ENCODE data around the gene SEMA5B.

- TF ChIP-seq, protein P1, sequence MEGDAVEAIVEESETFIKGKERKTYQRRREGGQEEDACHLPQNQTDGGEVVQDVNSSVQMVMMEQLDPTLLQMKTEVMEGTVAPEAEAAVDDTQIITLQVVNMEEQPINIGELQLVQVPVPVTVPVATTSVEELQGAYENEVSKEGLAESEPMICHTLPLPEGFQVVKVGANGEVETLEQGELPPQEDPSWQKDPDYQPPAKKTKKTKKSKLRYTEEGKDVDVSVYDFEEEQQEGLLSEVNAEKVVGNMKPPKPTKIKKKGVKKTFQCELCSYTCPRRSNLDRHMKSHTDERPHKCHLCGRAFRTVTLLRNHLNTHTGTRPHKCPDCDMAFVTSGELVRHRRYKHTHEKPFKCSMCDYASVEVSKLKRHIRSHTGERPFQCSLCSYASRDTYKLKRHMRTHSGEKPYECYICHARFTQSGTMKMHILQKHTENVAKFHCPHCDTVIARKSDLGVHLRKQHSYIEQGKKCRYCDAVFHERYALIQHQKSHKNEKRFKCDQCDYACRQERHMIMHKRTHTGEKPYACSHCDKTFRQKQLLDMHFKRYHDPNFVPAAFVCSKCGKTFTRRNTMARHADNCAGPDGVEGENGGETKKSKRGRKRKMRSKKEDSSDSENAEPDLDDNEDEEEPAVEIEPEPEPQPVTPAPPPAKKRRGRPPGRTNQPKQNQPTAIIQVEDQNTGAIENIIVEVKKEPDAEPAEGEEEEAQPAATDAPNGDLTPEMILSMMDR (tag by site-specific recombination; IDR thresholded peaks at IDR 0.05), result no peak
- TF ChIP-seq, protein P2, sequence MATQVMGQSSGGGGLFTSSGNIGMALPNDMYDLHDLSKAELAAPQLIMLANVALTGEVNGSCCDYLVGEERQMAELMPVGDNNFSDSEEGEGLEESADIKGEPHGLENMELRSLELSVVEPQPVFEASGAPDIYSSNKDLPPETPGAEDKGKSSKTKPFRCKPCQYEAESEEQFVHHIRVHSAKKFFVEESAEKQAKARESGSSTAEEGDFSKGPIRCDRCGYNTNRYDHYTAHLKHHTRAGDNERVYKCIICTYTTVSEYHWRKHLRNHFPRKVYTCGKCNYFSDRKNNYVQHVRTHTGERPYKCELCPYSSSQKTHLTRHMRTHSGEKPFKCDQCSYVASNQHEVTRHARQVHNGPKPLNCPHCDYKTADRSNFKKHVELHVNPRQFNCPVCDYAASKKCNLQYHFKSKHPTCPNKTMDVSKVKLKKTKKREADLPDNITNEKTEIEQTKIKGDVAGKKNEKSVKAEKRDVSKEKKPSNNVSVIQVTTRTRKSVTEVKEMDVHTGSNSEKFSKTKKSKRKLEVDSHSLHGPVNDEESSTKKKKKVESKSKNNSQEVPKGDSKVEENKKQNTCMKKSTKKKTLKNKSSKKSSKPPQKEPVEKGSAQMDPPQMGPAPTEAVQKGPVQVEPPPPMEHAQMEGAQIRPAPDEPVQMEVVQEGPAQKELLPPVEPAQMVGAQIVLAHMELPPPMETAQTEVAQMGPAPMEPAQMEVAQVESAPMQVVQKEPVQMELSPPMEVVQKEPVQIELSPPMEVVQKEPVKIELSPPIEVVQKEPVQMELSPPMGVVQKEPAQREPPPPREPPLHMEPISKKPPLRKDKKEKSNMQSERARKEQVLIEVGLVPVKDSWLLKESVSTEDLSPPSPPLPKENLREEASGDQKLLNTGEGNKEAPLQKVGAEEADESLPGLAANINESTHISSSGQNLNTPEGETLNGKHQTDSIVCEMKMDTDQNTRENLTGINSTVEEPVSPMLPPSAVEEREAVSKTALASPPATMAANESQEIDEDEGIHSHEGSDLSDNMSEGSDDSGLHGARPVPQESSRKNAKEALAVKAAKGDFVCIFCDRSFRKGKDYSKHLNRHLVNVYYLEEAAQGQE (tag by site-specific recombination; IDR thresholded peaks at IDR 0.05), result no peak
- TF ChIP-seq ZNF777 (tag by site-specific recombination; IDR thresholded peaks at IDR 0.05; ENCODE audit: borderline replicate concordance), result no peak
- no peak for TF ChIP-seq ZNF555 (tag by site-specific recombination; conservative IDR thresholded peaks at IDR 0.05)
- TF ChIP-seq SP2 (tag by site-specific recombination; IDR thresholded peaks at IDR 0.05), result no peak
- TF ChIP-seq ZBTB7A (tag by site-specific recombination; IDR thresholded peaks at IDR 0.05; ENCODE audit: low read depth), result no peak
- TF ChIP-seq ZNF138 (tag by site-specific recombination; IDR thresholded peaks at IDR 0.05; ENCODE audit: borderline replicate concordance), result no peak
- no peak for TF ChIP-seq ZBTB11 (tag by site-specific recombination; conservative IDR thresholded peaks at IDR 0.05; ENCODE audit: low read depth)
- TF ChIP-seq, protein P3, sequence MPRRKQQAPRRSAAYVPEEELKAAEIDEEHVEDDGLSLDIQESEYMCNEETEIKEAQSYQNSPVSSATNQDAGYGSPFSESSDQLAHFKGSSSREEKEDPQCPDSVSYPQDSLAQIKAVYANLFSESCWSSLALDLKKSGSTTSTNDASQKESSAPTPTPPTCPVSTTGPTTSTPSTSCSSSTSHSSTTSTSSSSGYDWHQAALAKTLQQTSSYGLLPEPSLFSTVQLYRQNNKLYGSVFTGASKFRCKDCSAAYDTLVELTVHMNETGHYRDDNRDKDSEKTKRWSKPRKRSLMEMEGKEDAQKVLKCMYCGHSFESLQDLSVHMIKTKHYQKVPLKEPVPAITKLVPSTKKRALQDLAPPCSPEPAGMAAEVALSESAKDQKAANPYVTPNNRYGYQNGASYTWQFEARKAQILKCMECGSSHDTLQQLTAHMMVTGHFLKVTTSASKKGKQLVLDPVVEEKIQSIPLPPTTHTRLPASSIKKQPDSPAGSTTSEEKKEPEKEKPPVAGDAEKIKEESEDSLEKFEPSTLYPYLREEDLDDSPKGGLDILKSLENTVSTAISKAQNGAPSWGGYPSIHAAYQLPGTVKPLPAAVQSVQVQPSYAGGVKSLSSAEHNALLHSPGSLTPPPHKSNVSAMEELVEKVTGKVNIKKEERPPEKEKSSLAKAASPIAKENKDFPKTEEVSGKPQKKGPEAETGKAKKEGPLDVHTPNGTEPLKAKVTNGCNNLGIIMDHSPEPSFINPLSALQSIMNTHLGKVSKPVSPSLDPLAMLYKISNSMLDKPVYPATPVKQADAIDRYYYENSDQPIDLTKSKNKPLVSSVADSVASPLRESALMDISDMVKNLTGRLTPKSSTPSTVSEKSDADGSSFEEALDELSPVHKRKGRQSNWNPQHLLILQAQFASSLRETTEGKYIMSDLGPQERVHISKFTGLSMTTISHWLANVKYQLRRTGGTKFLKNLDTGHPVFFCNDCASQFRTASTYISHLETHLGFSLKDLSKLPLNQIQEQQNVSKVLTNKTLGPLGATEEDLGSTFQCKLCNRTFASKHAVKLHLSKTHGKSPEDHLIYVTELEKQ (tag by site-specific recombination; IDR thresholded peaks at IDR 0.05; ENCODE audit: borderline replicate concordance), result no peak
- TF ChIP-seq KLF16 (tag by site-specific recombination; IDR thresholded peaks at IDR 0.05), result no peak
Observed at GRCh38 chr3:122952520-122952919, 75.0 kb downstream of the SEMA5B start.

Measured in HEK293 (cell line).